NCI-H460 (cell line): ENCODE data around the gene STXBP1. TPM values are rescaled to one million over a fixed set of nuclear protein-coding genes. Genes with fewer than 3 reads are reported as not detected.
"Not testable (repeated sequence)": the region's sequence is repeated elsewhere in the genome, so short reads cannot be mapped to it uniquely, and the experiment has no call there.

Source experiments
- DNase-seq: peaks from one replicate; pipeline ENCODE4 v3.0.0-alpha.2; 2016; ENCODE audit warnings: low read depth; ENCODE audit errors: extremely low read depth
- total RNA-seq: library from RNA; depleted of rRNA; stranded (reverse); fragments of >200 nt; shearing (Covaris generic); gene quantifications from 2 replicates; pipeline ENCODE4 v1.2.3, GENCODE V29; 2014

The STXBP1 gene
- total RNA-seq, 1 experiment from 2014 or later, result 8.4 TPM

- DNase-seq, result no peak
These were observed 36.0 kb upstream of the STXBP1 start for GRCh38 chr9:127575875-127576778.

GRCh38 chr9:127577194-127577593 lies 34.9 kb upstream of the STXBP1 start:
- not testable (repeated sequence) for DNase-seq

GRCh38 chr9:127578627-127578951 lies 33.5 kb upstream of the STXBP1 start:
- no peak for DNase-seq

GRCh38 chr9:127578952-127579853 lies 32.9 kb upstream of the STXBP1 start:
- peak; percentile 92 for DNase-seq

GRCh38 chr9:127580366-127580765 lies 31.7 kb upstream of the STXBP1 start:
- DNase-seq, result no peak

GRCh38 chr9:127580879-127581475 lies 31.1 kb upstream of the STXBP1 start:
- no peak for DNase-seq

- not testable (repeated sequence) for DNase-seq
These were observed 27.6 kb upstream of the STXBP1 start for GRCh38 chr9:127584474-127584805.

- no peak for DNase-seq
These were observed 26.8 kb upstream of the STXBP1 start for GRCh38 chr9:127585161-127585819.

- no peak for DNase-seq
These were observed 26.0 kb upstream of the STXBP1 start for GRCh38 chr9:127586096-127586495.

- peak; percentile 77 for DNase-seq
These were observed 25.5 kb upstream of the STXBP1 start for GRCh38 chr9:127586537-127586936.

- DNase-seq, result no peak
These were observed 24.1 kb upstream of the STXBP1 start for GRCh38 chr9:127587966-127588365.

GRCh38 chr9:127588740-127589506 lies 23.2 kb upstream of the STXBP1 start:
- no peak for DNase-seq

- DNase-seq, result peak; percentile 72
These were observed 22.1 kb upstream of the STXBP1 start for GRCh38 chr9:127589955-127590370.

GRCh38 chr9:127595611-127596010 lies 16.5 kb upstream of the STXBP1 start:
- no peak for DNase-seq

GRCh38 chr9:127598839-127599549 lies 13.1 kb upstream of the STXBP1 start:
- no peak for DNase-seq

GRCh38 chr9:127599550-127599891 lies 12.6 kb upstream of the STXBP1 start:
- no peak for DNase-seq

- DNase-seq, result no peak
These were observed 8.9 kb upstream of the STXBP1 start for GRCh38 chr9:127603226-127603625.

GRCh38 chr9:127606043-127606442 lies 6.0 kb upstream of the STXBP1 start:
- no peak for DNase-seq
